GM23338 (cell line): ENCODE results near the gene NRXN2. TPM values are rescaled to one million over a fixed set of nuclear protein-coding genes. Genes with fewer than 3 reads are reported as not detected.

ENCODE experiments used
- ATAC-seq: fragments of 200-7000 bp; cut with Tn5 transposase; 3 replicates; pipeline ENCODE4 v1.9.1; 2020
- DNase-seq: peaks from one replicate; pipeline ENCODE4 v3.0.0-alpha.2; 2015; ENCODE audit warnings: low spot score
- H2AFZ ChIP-seq: fragments of 200-600 bp; sonication (generic); 2 replicates; pipeline ENCODE4 v1.8.0; 2016; ENCODE audit warnings: antibody characterized with exemption, mild to moderate bottlenecking, moderate library complexity
- H3F3A ChIP-seq: fragments of 200-600 bp; sonication (generic); replicated peaks from 2 replicates; pipeline ENCODE4 v1.8.0; 2017; ENCODE audit warnings: antibody characterized with exemption, mixed run types, low read depth
- H3K27ac ChIP-seq: fragments of 200-600 bp; sonication (generic); 2 replicates; pipeline ENCODE4 v1.6.1; 2016; ENCODE audit warnings: low read depth
- H3K27me3 ChIP-seq: fragments of 200-600 bp; sonication (generic); 2 replicates; pipeline ENCODE4 v1.8.0; 2016; ENCODE audit warnings: mild to moderate bottlenecking, mixed run types, moderate library complexity; ENCODE audit not compliant: insufficient read depth
- H3K36me3 ChIP-seq: fragments of 200-600 bp; sonication (generic); 2 replicates; pipeline ENCODE4 v1.8.0; 2016; ENCODE audit warnings: mild to moderate bottlenecking; ENCODE audit not compliant: insufficient read depth
- H3K4me1 ChIP-seq: fragments of 200-600 bp; sonication (generic); 2 replicates; pipeline ENCODE4 v1.8.0; 2016; ENCODE audit warnings: mild to moderate bottlenecking, moderate library complexity; ENCODE audit not compliant: insufficient read depth
- H3K4me2 ChIP-seq: fragments of 200-600 bp; sonication (generic); 2 replicates; pipeline ENCODE4 v1.7.1; 2017; ENCODE audit warnings: mixed run types
- H3K4me3 ChIP-seq: fragments of 200-600 bp; sonication (generic); 2 replicates; pipeline ENCODE4 v1.6.1; 2016; ENCODE audit warnings: mixed run types
- H3K79me2 ChIP-seq: fragments of 200-600 bp; sonication (generic); replicated peaks from 2 replicates; pipeline ENCODE4 v1.8.0; 2017; ENCODE audit warnings: mild to moderate bottlenecking; ENCODE audit not compliant: insufficient read depth
- H3K9me2 ChIP-seq: fragments of 200-600 bp; sonication (generic); 2 replicates; pipeline ENCODE4 v1.8.0; 2017; ENCODE audit not compliant: insufficient read depth
- H4K20me1 ChIP-seq: fragments of 200-600 bp; sonication (generic); replicated peaks from 2 replicates; pipeline ENCODE4 v1.8.0; 2017; ENCODE audit warnings: mild to moderate bottlenecking; ENCODE audit not compliant: insufficient read depth
- H3K27ac Mint-ChIP-seq: 2 replicates; pipeline ENCODE4 v1.8.0; 2020; ENCODE audit warnings: inconsistent platforms, mild to moderate bottlenecking, moderate library complexity, mixed read lengths
- H3K27me3 Mint-ChIP-seq: 3 replicates; pipeline ENCODE4 v1.8.0; 2022; ENCODE audit warnings: low read depth, mild to moderate bottlenecking, moderate library complexity, mixed read lengths, inconsistent platforms; ENCODE audit not compliant: insufficient read depth, poor library complexity
- H3K36me3 Mint-ChIP-seq: 3 replicates; pipeline ENCODE4 v1.8.0; 2021; ENCODE audit warnings: low read depth, mild to moderate bottlenecking, inconsistent platforms, moderate library complexity, mixed read lengths
- H3K4me1 Mint-ChIP-seq: 3 replicates; pipeline ENCODE4 v1.8.0; 2020; ENCODE audit warnings: mild to moderate bottlenecking, inconsistent platforms, mixed read lengths
- H3K4me3 Mint-ChIP-seq: 3 replicates; pipeline ENCODE4 v1.8.0; 2021; ENCODE audit warnings: moderate library complexity, mild to moderate bottlenecking, inconsistent platforms, mixed read lengths
- H3K9me3 Mint-ChIP-seq: 3 replicates; pipeline ENCODE4 v1.8.0; 2020; ENCODE audit warnings: moderate library complexity, mild to moderate bottlenecking, inconsistent platforms, mixed read lengths
- CREB1 ChIP-seq: fragments of 250-450 bp; sonication (Bioruptor Pico); IDR thresholded peaks from 2 replicates; pipeline ENCODE4 v1.5.0; 2020; ENCODE audit warnings: low read depth, mild to moderate bottlenecking, moderate library complexity
- CTCF ChIP-seq, 2 experiments: fragments of 200-600 bp in 1 of 2; sonication (generic) in 1 of 2; conservative IDR thresholded peaks; 2 replicates each; pipeline versions ENCODE4 v1.5.1 to v1.6.1; 2016 to 2017; ENCODE audit warnings: antibody characterized with exemption in 2 of 2, low read depth in 2 of 2, mild to moderate bottlenecking in 2 of 2, moderate library complexity in 1 of 2
- EZH2 ChIP-seq: fragments of 200-600 bp; sonication (generic); IDR thresholded peaks from one replicate; pipeline ENCODE4 v1.8.0; 2017; ENCODE audit warnings: antibody characterized with exemption, mild to moderate bottlenecking, low read depth; ENCODE audit not compliant: unreplicated experiment
- EZH2phosphoT487 ChIP-seq: fragments of 200-600 bp; sonication (generic); IDR thresholded peaks from one replicate; pipeline ENCODE4 v1.8.1; 2018; ENCODE audit warnings: antibody characterized with exemption; ENCODE audit not compliant: unreplicated experiment
- JUNB ChIP-seq: IDR thresholded peaks from one replicate; pipeline ENCODE4 v1.6.1; 2016; ENCODE audit warnings: antibody characterized with exemption; ENCODE audit not compliant: unreplicated experiment
- NANOG ChIP-seq: IDR thresholded peaks from 2 replicates; pipeline ENCODE4 v1.6.1; 2016; ENCODE audit warnings: antibody characterized with exemption, borderline replicate concordance
- REST ChIP-seq: IDR thresholded peaks from one replicate; pipeline ENCODE4 v1.6.1; 2018; ENCODE audit warnings: antibody characterized with exemption; ENCODE audit not compliant: unreplicated experiment
- STAT1 ChIP-seq: IDR thresholded peaks from one replicate; pipeline ENCODE4 v1.6.1; 2016; ENCODE audit warnings: antibody characterized with exemption; ENCODE audit not compliant: unreplicated experiment
- ZNF114 ChIP-seq: fragments of 250-450 bp; sonication (Bioruptor Pico); IDR thresholded peaks from 2 replicates; pipeline ENCODE4 v1.5.0; 2020; ENCODE audit warnings: mild to moderate bottlenecking, moderate library complexity
- ZNF331 ChIP-seq: fragments of 250-450 bp; sonication (Bioruptor Pico); IDR thresholded peaks from 2 replicates; pipeline ENCODE4 v1.5.0; 2020; ENCODE audit warnings: low read depth, mild to moderate bottlenecking, moderate library complexity
- polyA plus RNA-seq: library from polyadenylated mRNA; unstranded; fragments of >200 nt; fragmentation: Nextera tagmentation; extraction: Ambion mirVana; gene quantifications from 2 replicates; pipeline ENCODE4 v1.2.1, GENCODE V29; 2016
- total RNA-seq: library from RNA; depleted of rRNA; stranded (reverse); fragments of >200 nt; shearing (Covaris generic); gene quantifications from 2 replicates; pipeline ENCODE4 v1.2.3, GENCODE V29; 2014
- TF ChIP-seq, protein P1 (sequence below): fragments of 250-450 bp; sonication (Bioruptor Pico); IDR thresholded peaks from 2 replicates; pipeline ENCODE4 v1.5.0; 2020; ENCODE audit warnings: mild to moderate bottlenecking, moderate library complexity

NRXN2 gene
- total and polyA plus RNA-seq, 2 experiments from 2014 or later, result 3.4 to 17.0 TPM

DNA sequence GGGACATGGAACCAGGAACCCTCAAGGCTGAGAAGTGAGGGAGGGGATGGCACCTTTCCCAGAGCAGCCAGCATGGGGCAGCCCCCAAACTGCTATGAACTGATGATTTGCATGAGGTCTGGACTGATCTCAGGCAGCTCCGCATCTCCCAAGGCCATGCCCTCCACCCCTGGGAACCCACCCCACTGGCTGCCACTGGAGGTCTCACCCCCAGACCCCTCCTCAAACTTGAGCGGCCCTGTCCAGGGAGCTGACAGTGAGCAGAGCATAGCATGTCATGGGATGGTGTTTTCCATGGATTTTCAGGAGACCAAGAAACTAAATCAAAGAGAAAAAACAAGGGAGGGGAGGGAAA lies 46.8 kb downstream of the NRXN2 start (continued):
- TF ChIP-seq REST (no peak), CREB1 (no peak), STAT1 (no peak), EZH2 (no peak)

DNA sequence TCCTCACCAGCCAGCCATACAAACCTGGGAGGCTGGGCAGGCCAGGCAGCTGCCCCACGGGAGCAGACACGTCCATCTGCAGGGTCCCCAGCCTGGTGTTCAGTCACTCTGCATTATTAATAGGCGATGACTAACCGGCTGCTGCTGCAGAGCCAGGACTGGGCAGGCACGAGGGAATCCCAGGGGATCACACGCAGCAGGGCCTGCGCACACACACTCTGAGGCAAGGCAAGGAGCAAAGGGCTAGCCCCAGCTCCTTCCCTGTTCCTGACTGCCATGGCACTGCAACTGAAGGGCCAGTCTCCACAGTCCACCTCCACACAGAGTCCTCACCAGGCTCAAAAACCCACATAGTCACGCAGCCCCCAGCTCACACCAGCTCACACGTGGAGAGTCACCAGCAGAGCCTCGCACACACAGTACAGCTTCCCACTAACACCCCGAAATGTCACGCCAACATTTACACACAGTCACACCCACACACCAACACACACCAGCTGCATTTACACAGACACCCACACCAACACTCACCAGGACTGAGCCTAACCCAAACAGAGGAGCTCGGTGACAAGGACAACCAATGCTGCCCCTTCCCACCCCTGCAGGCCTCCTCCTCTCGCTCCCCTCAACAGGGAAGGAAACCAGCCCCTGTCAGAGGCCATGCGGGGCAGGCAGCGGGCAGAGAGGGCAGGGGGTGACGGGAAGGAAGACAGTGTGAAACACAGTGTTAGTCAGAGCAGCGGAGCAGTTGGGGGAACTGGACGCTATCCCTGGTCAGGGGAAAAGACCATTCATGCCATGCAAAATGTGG lies 47.3 kb downstream of the NRXN2 start:
- Mint-ChIP-seq H3K4me3 (no peak overlapping the region), H3K9me3 (no peaks in the 10 kb centered on the region), H3K27me3 (peaks cover 12% of the 10 kb centered on the region), H3K27ac (no peak overlapping the region), H3K36me3 (no peaks in the 10 kb centered on the region), H3K4me1 (peaks cover 7% of the 10 kb centered on the region; the same call in 2 of the 3 replicates)
- Histone ChIP-seq H3K4me2 (no peak overlapping the region), H3K9me2 (no peaks in the 10 kb centered on the region), H3K36me3 (no peaks in the 10 kb centered on the region), H3F3A (no peaks in the 10 kb centered on the region), H2AFZ (no peak overlapping the region), H3K27ac (no peak overlapping the region), H3K4me1 (no peaks in the 10 kb centered on the region), H3K27me3 (no peaks in the 10 kb centered on the region), H3K79me2 (no peaks in the 10 kb centered on the region), H3K4me3 (no peak overlapping the region), H4K20me1 (no peaks in the 10 kb centered on the region; the same call in 1 of the 2 replicates)
- DNase-seq (no peak), ATAC-seq (no peak; the same call in 2 of the 3 replicates)
- TF ChIP-seq, protein P1, sequence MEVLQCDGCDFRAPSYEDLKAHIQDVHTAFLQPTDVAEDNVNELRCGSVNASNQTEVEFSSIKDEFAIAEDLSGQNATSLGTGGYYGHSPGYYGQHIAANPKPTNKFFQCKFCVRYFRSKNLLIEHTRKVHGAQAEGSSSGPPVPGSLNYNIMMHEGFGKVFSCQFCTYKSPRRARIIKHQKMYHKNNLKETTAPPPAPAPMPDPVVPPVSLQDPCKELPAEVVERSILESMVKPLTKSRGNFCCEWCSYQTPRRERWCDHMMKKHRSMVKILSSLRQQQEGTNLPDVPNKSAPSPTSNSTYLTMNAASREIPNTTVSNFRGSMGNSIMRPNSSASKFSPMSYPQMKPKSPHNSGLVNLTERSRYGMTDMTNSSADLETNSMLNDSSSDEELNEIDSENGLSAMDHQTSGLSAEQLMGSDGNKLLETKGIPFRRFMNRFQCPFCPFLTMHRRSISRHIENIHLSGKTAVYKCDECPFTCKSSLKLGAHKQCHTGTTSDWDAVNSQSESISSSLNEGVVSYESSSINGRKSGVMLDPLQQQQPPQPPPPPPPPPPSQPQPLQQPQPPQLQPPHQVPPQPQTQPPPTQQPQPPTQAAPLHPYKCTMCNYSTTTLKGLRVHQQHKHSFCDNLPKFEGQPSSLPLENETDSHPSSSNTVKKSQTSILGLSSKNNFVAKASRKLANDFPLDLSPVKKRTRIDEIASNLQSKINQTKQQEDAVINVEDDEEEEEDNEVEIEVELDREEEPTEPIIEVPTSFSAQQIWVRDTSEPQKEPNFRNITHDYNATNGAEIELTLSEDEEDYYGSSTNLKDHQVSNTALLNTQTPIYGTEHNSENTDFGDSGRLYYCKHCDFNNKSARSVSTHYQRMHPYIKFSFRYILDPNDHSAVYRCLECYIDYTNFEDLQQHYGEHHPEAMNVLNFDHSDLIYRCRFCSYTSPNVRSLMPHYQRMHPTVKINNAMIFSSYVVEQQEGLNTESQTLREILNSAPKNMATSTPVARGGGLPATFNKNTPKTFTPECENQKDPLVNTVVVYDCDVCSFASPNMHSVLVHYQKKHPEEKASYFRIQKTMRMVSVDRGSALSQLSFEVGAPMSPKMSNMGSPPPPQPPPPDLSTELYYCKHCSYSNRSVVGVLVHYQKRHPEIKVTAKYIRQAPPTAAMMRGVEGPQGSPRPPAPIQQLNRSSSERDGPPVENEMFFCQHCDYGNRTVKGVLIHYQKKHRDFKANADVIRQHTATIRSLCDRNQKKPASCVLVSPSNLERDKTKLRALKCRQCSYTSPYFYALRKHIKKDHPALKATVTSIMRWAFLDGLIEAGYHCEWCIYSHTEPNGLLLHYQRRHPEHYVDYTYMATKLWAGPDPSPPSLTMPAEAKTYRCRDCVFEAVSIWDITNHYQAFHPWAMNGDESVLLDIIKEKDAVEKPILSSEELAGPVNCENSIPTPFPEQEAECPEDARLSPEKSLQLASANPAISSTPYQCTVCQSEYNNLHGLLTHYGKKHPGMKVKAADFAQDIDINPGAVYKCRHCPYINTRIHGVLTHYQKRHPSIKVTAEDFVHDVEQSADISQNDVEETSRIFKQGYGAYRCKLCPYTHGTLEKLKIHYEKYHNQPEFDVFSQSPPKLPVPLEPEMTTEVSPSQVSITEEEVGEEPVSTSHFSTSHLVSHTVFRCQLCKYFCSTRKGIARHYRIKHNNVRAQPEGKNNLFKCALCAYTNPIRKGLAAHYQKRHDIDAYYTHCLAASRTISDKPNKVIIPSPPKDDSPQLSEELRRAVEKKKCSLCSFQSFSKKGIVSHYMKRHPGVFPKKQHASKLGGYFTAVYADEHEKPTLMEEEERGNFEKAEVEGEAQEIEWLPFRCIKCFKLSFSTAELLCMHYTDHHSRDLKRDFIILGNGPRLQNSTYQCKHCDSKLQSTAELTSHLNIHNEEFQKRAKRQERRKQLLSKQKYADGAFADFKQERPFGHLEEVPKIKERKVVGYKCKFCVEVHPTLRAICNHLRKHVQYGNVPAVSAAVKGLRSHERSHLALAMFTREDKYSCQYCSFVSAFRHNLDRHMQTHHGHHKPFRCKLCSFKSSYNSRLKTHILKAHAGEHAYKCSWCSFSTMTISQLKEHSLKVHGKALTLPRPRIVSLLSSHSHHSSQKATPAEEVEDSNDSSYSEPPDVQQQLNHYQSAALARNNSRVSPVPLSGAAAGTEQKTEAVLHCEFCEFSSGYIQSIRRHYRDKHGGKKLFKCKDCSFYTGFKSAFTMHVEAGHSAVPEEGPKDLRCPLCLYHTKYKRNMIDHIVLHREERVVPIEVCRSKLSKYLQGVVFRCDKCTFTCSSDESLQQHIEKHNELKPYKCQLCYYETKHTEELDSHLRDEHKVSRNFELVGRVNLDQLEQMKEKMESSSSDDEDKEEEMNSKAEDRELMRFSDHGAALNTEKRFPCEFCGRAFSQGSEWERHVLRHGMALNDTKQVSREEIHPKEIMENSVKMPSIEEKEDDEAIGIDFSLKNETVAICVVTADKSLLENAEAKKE (CRISPR knock-in tag), result no peak
- TF ChIP-seq CTCF (conservative IDR thresholded peaks at IDR 0.05; ENCODE audit: low read depth in 2 of 2) (no peak), ZNF114 (no peak), JUNB (no peak), NANOG (no peak), ZNF331 (CRISPR knock-in tag) (no peak), CREB1 (no peak), EZH2phosphoT487 (no peak)
